Esophagus muscularis mucosa (tissue), 3 donors: ENCODE data around the gene KNOP1.

Experiments used
- CTCF ChIP-seq, 3 experiments: fragments of 200-600 bp in 2 of 3; fragments of 450-650 bp in 1 of 3; sonication (generic) in 2 of 3; IDR thresholded peaks; one replicate each; pipeline ENCODE4 v1.5.1; 2017 to 2019; ENCODE audit warnings: antibody characterized with exemption in 3 of 3, mild to moderate bottlenecking in 2 of 3, moderate library complexity in 1 of 3
- EP300 ChIP-seq: sonication (generic); formaldehyde crosslinking; IDR thresholded peaks from one replicate; pipeline ENCODE4 v1.6.1; 2017; ENCODE audit warnings: antibody characterized with exemption

DNA sequence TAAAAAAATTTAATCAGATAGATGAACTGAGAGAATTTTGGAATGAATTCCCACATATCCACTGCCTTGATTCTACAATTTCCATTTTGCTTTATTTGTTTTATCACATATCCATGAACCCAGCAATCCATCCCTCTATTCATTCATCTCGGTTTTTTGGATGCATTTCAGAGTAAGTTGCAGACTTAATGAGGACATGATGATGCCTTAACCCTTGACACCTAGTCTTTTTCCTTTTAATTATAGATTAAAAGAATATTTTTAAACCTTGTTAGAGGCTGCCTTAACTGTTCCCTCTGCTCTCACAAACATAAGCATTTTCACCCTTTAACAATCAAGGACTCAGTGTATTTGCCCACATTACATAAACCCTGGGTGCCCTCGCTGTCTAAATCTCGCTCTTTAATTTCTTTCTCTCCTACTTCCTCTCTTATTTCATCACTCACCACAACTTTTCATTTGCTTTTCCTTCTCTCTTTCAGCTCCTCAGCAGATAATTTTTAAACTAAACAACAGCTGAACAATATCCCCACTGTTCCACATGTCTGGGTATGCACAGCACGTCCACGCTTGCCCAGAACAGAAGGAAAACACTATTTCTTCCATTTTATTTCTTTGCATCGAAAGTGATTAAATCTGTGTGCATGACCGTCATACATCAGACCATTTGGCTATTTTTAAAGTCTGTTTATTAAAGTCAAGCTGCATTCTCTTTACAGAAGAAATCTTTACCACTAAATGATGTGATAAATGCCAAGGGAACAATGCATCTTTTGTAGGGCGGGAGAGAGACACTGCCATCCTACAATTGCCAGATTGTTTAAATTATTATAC is 40.0 kb upstream of the KNOP1 start:
- TF ChIP-seq CTCF (IDR thresholded peaks at IDR 0.05), result no peak
- TF ChIP-seq EP300, result no peak
